ENCODE measurements around the gene STXBP1. TPM values are rescaled to one million over a fixed set of nuclear protein-coding genes. Genes with fewer than 3 reads are reported as not detected.
A peak's percentile ranks its signal among the peaks of the same experiment; 100 is the strongest.

STXBP1 gene
- total and polyA plus RNA-seq, 2 of the 13 experiments (the other 11 are each of a cell fraction or from before 2014, with no cell fraction given): 2.9 TPM

DNA sequence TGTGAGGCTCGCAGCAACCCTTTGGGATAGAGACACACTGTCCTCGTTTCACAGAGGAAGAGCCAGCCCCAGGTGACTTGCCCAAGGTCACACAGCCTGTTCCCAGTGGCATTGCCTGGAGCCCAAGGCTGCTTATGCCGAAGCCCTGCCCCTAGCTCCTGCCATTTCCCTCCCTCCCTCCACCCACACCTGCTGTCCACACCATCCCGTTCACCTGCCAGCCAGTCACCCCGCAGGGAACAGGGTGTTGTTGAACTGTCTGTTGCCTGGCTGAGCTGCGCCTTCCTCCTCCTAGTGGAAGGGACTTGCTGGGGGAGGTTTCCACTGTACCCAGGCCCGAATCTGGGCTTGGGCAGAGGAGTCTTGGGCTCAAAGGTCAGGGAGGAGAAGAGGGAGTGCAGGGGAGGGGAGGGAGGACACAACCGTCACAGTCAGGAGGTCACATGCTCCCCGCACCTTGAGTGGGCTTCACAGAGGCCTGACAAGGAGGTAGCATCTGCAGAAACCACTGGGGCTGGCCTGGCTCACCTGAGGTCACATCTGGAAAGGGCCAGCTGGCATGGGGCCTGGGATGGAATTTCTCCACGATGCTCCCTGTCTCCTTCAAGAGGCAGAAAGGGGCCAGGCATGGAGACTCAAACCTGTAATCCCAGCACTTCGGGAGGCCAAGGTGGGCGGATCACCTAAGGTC is 110.1 kb downstream of the STXBP1 start:
- no peak overlapping the region for H3K4me2 ChIP-seq (ENCODE audit: low read depth, low read length)
- 10% methylated on average over 9 of the region's 12 CpGs for WGBS (ENCODE audit: low lambda C conversion rate)
- no peak overlapping the region for H3K27ac ChIP-seq (ENCODE audit: extremely low read length, insufficient read depth, low read length)
- peaks cover 12% of the 10 kb centered on the region for H3K4me1 ChIP-seq (ENCODE audit: insufficient read depth, low read length)
- CTCF ChIA-PET (ENCODE audit: low intra/inter-chr PET ratio, low total read pairs): no interaction called here
- DNase-seq (ENCODE audit: low spot score) (no peak), FAIRE-seq (no peak), ATAC-seq (peak; percentile 16; the same call in 2 of the 3 replicates)
- H2AFZ ChIP-seq (ENCODE audit: low read length): no peak overlapping the region
- peaks cover 0 to 5% of the 10 kb centered on the region in 2 experiments; a peak in 2 of 5 replicates for H3K27me3 ChIP-seq (ENCODE audit: control insufficient read depth in 1 of 2, insufficient read depth in 2 of 2, low read length in 2 of 2)
- in situ Hi-C loops (cut with HindIII; ENCODE audit: extremely low pct_ligation_motif_present, low pct_unique_long_range_greater_than_20kb): no loop called here
- intact Hi-C loops (cut with micrococcal nuclease; ENCODE audit: unreplicated experiment): loop anchor here (10.0 kb wide), 1 partner anchor 217 kb away; no protein-coding TSS in a partner anchor
- H3K4me3 ChIP-seq (replicated peaks in 1 of 3; ENCODE audit: insufficient read depth in 1 of 3, low read depth in 2 of 3, low read length in 3 of 3): no peak overlapping the region
- no peaks in the 10 kb centered on the region for H3K36me3 ChIP-seq (replicated peaks in 1 of 2; ENCODE audit: control insufficient read depth in 1 of 2, insufficient read depth in 2 of 2, low read length in 2 of 2)
- no peak for TF ChIP-seq CAMTA2 (CRISPR knock-in tag; IDR thresholded peaks at IDR 0.05; ENCODE audit: borderline replicate concordance)
- no peak for TF ChIP-seq SRSF1 (optimal IDR thresholded peaks at IDR 0.05; ENCODE audit: low read depth, low read length)
- no peak for TF ChIP-seq SP4 (CRISPR knock-in tag; IDR thresholded peaks at IDR 0.05)
- TF ChIP-seq, protein P1, sequence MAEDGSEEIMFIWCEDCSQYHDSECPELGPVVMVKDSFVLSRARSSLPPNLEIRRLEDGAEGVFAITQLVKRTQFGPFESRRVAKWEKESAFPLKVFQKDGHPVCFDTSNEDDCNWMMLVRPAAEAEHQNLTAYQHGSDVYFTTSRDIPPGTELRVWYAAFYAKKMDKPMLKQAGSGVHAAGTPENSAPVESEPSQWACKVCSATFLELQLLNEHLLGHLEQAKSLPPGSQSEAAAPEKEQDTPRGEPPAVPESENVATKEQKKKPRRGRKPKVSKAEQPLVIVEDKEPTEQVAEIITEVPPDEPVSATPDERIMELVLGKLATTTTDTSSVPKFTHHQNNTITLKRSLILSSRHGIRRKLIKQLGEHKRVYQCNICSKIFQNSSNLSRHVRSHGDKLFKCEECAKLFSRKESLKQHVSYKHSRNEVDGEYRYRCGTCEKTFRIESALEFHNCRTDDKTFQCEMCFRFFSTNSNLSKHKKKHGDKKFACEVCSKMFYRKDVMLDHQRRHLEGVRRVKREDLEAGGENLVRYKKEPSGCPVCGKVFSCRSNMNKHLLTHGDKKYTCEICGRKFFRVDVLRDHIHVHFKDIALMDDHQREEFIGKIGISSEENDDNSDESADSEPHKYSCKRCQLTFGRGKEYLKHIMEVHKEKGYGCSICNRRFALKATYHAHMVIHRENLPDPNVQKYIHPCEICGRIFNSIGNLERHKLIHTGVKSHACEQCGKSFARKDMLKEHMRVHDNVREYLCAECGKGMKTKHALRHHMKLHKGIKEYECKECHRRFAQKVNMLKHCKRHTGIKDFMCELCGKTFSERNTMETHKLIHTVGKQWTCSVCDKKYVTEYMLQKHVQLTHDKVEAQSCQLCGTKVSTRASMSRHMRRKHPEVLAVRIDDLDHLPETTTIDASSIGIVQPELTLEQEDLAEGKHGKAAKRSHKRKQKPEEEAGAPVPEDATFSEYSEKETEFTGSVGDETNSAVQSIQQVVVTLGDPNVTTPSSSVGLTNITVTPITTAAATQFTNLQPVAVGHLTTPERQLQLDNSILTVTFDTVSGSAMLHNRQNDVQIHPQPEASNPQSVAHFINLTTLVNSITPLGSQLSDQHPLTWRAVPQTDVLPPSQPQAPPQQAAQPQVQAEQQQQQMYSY (CRISPR knock-in tag; IDR thresholded peaks at IDR 0.05): no peak
- no peak for TF ChIP-seq HCFC1 (IDR thresholded peaks at IDR 0.05; ENCODE audit: low read depth, low read length)
- no peak for TF ChIP-seq ZNF484 (CRISPR knock-in tag; IDR thresholded peaks at IDR 0.05; ENCODE audit: borderline replicate concordance, low read depth)
- no peak overlapping the region for H3K9ac ChIP-seq (ENCODE audit: insufficient read depth, low read depth, low read length)
- BruUV-seq (replicated peaks): no TSS peak
- no peaks in the 10 kb centered on the region for H4K20me1 ChIP-seq (ENCODE audit: insufficient read depth, low read length)
- POLR2A ChIA-PET: no interaction called here
- H3K79me2 ChIP-seq (ENCODE audit: insufficient read depth, low read length): no peaks in the 10 kb centered on the region
- H3K9me3 ChIP-seq (ENCODE audit: low read length): no peaks in the 10 kb centered on the region

Data from HepG2 (cell line).